Body of pancreas (tissue), 4 donors: ENCODE data around the gene ONECUT1. TPM values are rescaled to one million over a fixed set of nuclear protein-coding genes. Genes with fewer than 3 reads are reported as not detected.

ENCODE experiments used
- ATAC-seq: fragments of 150-250 bp; one replicate; pipeline ENCODE4 v1.9.1; 2016
- DNase-seq, 4 donors: peaks; one replicate each; pipeline ENCODE4 v3.0.0-alpha.2; 2019
- H3K27ac ChIP-seq, 4 donors: fragments of 200-600 bp; sonication (generic); 1 replicate in 3 of 4; 2 replicates in 1 of 4; pipeline versions ENCODE4 v1.5.1 to v1.6.1; 2016 to 2019; ENCODE audit warnings: mild to moderate bottlenecking in 1 of 4, mixed read lengths in 1 of 4, moderate library complexity in 1 of 4
- H3K27me3 ChIP-seq, 2 donors: fragments of 200-600 bp; sonication (generic); one replicate each; pipeline ENCODE4 v1.6.0; 2016; ENCODE audit warnings: mild to moderate bottlenecking in 1 of 2
- H3K36me3 ChIP-seq, 2 donors: fragments of 200-600 bp; sonication (generic); replicated peaks in 1 of 2; 2 replicates each; pipeline ENCODE4 v1.5.1; 2016; ENCODE audit warnings: low read depth in 2 of 2; ENCODE audit not compliant: insufficient read depth in 1 of 2
- H3K4me1 ChIP-seq: fragments of 200-600 bp; sonication (generic); one replicate; pipeline ENCODE4 v1.6.0; 2016
- H3K4me3 ChIP-seq, 2 donors: fragments of 200-600 bp; sonication (generic); 1 replicate in 1 of 2; 2 replicates in 1 of 2; pipeline ENCODE4 v1.5.1; 2016 to 2019
- H3K9me3 ChIP-seq, 3 donors: fragments of 200-600 bp; sonication (generic); 1 replicate in 2 of 3; 2 replicates in 1 of 3; pipeline ENCODE4 v1.5.1; 2016
- CTCF ChIP-seq, 7 experiments: fragments of 450-650 bp in 4 of 7; fragments of 200-600 bp in 3 of 7; sonication (generic) in 3 of 7; IDR thresholded peaks; one replicate each; pipeline ENCODE4 v1.5.1; 2016 to 2019; ENCODE audit warnings: antibody characterized with exemption in 7 of 7
- POLR2A ChIP-seq, 3 donors: fragments of 450-650 bp; IDR thresholded peaks; one replicate each; pipeline ENCODE4 v1.6.1; 2016; ENCODE audit warnings: antibody characterized with exemption in 3 of 3, mild to moderate bottlenecking in 2 of 3
- WGBS, 2 donors: methylation state at CpG; one replicate each; pipeline ENCODE4 v1.1.5; 2017; 5-methylcytosine and 5-hydroxymethylcytosine counted together
- intact Hi-C: fragments of 100-400 bp; cut with DNase I; formaldehyde crosslinking; loops from one replicate; pipeline ENCODE4 v1.15.1; 2023
- total RNA-seq, 2 donors: library from RNA; depleted of rRNA; stranded (reverse); fragments of >200 nt; gene quantifications; one replicate each; pipeline ENCODE4 v1.1.0, GENCODE V29; 2016

Gene ONECUT1
- total RNA-seq, 2 donors from 2014 or later = 68.0 to 126 TPM

GRCh38 chr15:52789008-52789600 lies 1.0 kb downstream of the ONECUT1 start:
- peaks cover 25% of the 10 kb centered on the region for H3K4me1 ChIP-seq
- no peaks in the 10 kb centered on the region for H3K27me3 ChIP-seq
- H3K36me3 ChIP-seq = no peaks in the 10 kb centered on the region
- H3K4me3 ChIP-seq = peak overlapping the region; percentile 57 to 92
- ATAC-seq (no peak), DNase-seq (no peak)
- intact Hi-C loops = no loop called here
- H3K27ac ChIP-seq = peak overlapping the region; percentile 22 to 96 (median 92)
- H3K9me3 ChIP-seq = no peaks in the 10 kb centered on the region
- 0 to 3% methylated on average over 19 to 34 of the region's 37 CpGs for WGBS, 2 donors
- no peak for TF ChIP-seq POLR2A (IDR thresholded peaks at IDR 0.05)
- TF ChIP-seq CTCF (IDR thresholded peaks at IDR 0.05) = peak in 1 of 7 experiments; percentile 3

- Histone ChIP-seq H3K4me3 (peak overlapping the region; percentile 57 to 92), H3K27ac (peak overlapping the region; percentile 86 to 96 (median 92)), H3K4me1 (peaks cover 29% of the 10 kb centered on the region), H3K36me3 (no peaks in the 10 kb centered on the region), H3K9me3 (no peaks in the 10 kb centered on the region), H3K27me3 (no peaks in the 10 kb centered on the region)
- WGBS, 2 donors = 1% methylated on average over 21 to 58 of the region's 58 CpGs
- ATAC-seq = no peak
- TF ChIP-seq POLR2A (IDR thresholded peaks at IDR 0.05) (peak in 2 of 3 donors; percentile 48 to 61), CTCF (IDR thresholded peaks at IDR 0.05) (no peak)
- peak; percentile 36 to 51 (median 42) for DNase-seq
- intact Hi-C loops = no loop called here
Measured at GRCh38 chr15:52788099-52788986, 1.8 kb downstream of the ONECUT1 start.

GRCh38 chr15:52787549-52788098 lies 2.5 kb downstream of the ONECUT1 start:
- peak overlapping the region; percentile 57 to 92 for H3K4me3 ChIP-seq
- peak overlapping the region; percentile 86 to 96 (median 92) for H3K27ac ChIP-seq
- H3K9me3 ChIP-seq = no peaks in the 10 kb centered on the region
- TF ChIP-seq POLR2A (IDR thresholded peaks at IDR 0.05) (no peak), CTCF (IDR thresholded peaks at IDR 0.05) (no peak)
- DNase-seq (peak in 1 of 4 donors; percentile 40), ATAC-seq (no peak)
- no peaks in the 10 kb centered on the region for H3K36me3 ChIP-seq
- H3K4me1 ChIP-seq = peaks cover 37% of the 10 kb centered on the region
- 0 to 1% methylated on average over 13 to 27 of the region's 27 CpGs for WGBS, 2 donors
- no peaks in the 10 kb centered on the region for H3K27me3 ChIP-seq
- intact Hi-C loops = no loop called here

GRCh38 chr15:52787123-52787503 lies 3.0 kb downstream of the ONECUT1 start:
- peak overlapping the region; percentile 57 to 92 for H3K4me3 ChIP-seq
- TF ChIP-seq POLR2A (IDR thresholded peaks at IDR 0.05) (peak in 1 of 3 donors; percentile 16), CTCF (IDR thresholded peaks at IDR 0.05) (no peak)
- peaks cover 40% of the 10 kb centered on the region for H3K4me1 ChIP-seq
- WGBS, 2 donors = 0 to 2% methylated on average over 16 to 24 of the region's 24 CpGs
- no peaks in the 10 kb centered on the region for H3K27me3 ChIP-seq
- H3K36me3 ChIP-seq = no peaks in the 10 kb centered on the region
- ATAC-seq (no peak), DNase-seq (peak in 3 of 4 donors; percentile 39 to 64 (median 50))
- H3K27ac ChIP-seq = peak overlapping the region; percentile 86 to 96 (median 92)
- no peaks in the 10 kb centered on the region for H3K9me3 ChIP-seq
- intact Hi-C loops = no loop called here
